Right lobe of liver (tissue), 6 donors: ENCODE data around the gene RPL19. TPM values are rescaled to one million over a fixed set of nuclear protein-coding genes. Genes with fewer than 3 reads are reported as not detected.

ENCODE experiments used
- ATAC-seq, 4 donors: fragments of 200-7000 bp; cut with Tn5 transposase; one replicate each; pipeline ENCODE4 v1.9.1; 2020; ENCODE audit warnings: mild to moderate bottlenecking in 4 of 4, moderate library complexity in 4 of 4
- DNase-seq, 3 donors: peaks; one replicate each; pipeline ENCODE4 v3.0.0-alpha.2; 2020
- H3K27ac ChIP-seq, 3 donors: fragments of 200-600 bp; one replicate each; pipeline ENCODE4 v1.8.0; 2022
- H3K27me3 ChIP-seq, 2 donors: fragments of 200-600 bp; one replicate each; pipeline ENCODE4 v1.8.0; 2022
- H3K36me3 ChIP-seq, 4 donors: fragments of 200-600 bp; sonication (generic) in 1 of 4; one replicate each; pipeline versions ENCODE4 v1.5.1 to v1.8.0; 2017 to 2022; ENCODE audit warnings: control low read depth in 1 of 4
- H3K4me1 ChIP-seq, 4 donors: fragments of 200-600 bp; sonication (generic) in 1 of 4; one replicate each; pipeline versions ENCODE4 v1.5.1 to v1.8.0; 2017 to 2022; ENCODE audit warnings: control low read depth in 1 of 4
- H3K4me3 ChIP-seq, 3 donors: fragments of 200-600 bp; one replicate each; pipeline ENCODE4 v1.8.0; 2022
- H3K9me3 ChIP-seq, 4 donors: fragments of 200-600 bp; sonication (generic) in 1 of 4; one replicate each; pipeline versions ENCODE4 v1.5.1 to v1.8.0; 2017 to 2022; ENCODE audit warnings: control low read depth in 1 of 4
- POLR2A ChIP-seq: fragments of 450-650 bp; IDR thresholded peaks from one replicate; pipeline ENCODE4 v1.6.1; 2017; ENCODE audit warnings: antibody characterized with exemption, mild to moderate bottlenecking
- WGBS: methylation state at CpG from one replicate; pipeline ENCODE4 v1.1.6; 2018; ENCODE audit warnings: low coverage, low lambda C conversion rate; ENCODE audit not compliant: insufficient coverage; ENCODE audit errors: missing lambda C conversion rate; 5-methylcytosine and 5-hydroxymethylcytosine counted together
- intact Hi-C, 2 donors: fragments of 100-400 bp; cut with DNase I; formaldehyde crosslinking; loops; one replicate each; pipeline versions ENCODE4 v1.11.2 to v1.14.1; 2022
- total RNA-seq, 6 experiments: library from RNA; depleted of rRNA in 2 of 6; stranded (reverse); fragments of >200 nt in 2 of 6; fragmentation: NEBNext Ultra II Directional in 3 of 6; extraction: Animal tissue kit (Norgen Biotek cat#: 25700) in 3 of 6; gene quantifications; one replicate each; pipeline versions ENCODE4 v1.1.0 to v1.2.4, GENCODE V29; 2016 to 2023
- TF ChIP-seq, protein P1 (sequence below), 4 donors: fragments of 200-600 bp in 3 of 4; fragments of 450-650 bp in 1 of 4; IDR thresholded peaks; one replicate each; pipeline versions ENCODE4 v1.5.1 to v1.8.0; 2016 to 2022; ENCODE audit warnings: antibody characterized with exemption in 4 of 4, mild to moderate bottlenecking in 2 of 4
- donor health status: DM: no; HTN: yes; CAD: no.
- donor health status: DM: no; HTN: no; CAD: no.
- donor health status: DM: no; HTN: no; CAD: no.
- donor health status: DM: no; HTN: yes; CAD: no.
- donor health status: DM: no; HTN: yes; CAD: no.

The RPL19 gene
- total RNA-seq, 6 experiments from 2014 or later: 537 to 1,327 (median 627) TPM

GRCh38 chr17:39218906-39219305 is 18.8 kb downstream of the RPL19 start:
- WGBS: 50% methylated on average over 3 of the region's 8 CpGs
- TF ChIP-seq, protein P1, sequence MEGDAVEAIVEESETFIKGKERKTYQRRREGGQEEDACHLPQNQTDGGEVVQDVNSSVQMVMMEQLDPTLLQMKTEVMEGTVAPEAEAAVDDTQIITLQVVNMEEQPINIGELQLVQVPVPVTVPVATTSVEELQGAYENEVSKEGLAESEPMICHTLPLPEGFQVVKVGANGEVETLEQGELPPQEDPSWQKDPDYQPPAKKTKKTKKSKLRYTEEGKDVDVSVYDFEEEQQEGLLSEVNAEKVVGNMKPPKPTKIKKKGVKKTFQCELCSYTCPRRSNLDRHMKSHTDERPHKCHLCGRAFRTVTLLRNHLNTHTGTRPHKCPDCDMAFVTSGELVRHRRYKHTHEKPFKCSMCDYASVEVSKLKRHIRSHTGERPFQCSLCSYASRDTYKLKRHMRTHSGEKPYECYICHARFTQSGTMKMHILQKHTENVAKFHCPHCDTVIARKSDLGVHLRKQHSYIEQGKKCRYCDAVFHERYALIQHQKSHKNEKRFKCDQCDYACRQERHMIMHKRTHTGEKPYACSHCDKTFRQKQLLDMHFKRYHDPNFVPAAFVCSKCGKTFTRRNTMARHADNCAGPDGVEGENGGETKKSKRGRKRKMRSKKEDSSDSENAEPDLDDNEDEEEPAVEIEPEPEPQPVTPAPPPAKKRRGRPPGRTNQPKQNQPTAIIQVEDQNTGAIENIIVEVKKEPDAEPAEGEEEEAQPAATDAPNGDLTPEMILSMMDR (IDR thresholded peaks at IDR 0.05): no peak
- TF ChIP-seq POLR2A: no peak
- H3K4me1 ChIP-seq: no peaks in the 10 kb centered on the region
- no peak for DNase-seq
- no peak overlapping the region for H3K27ac ChIP-seq
- H3K36me3 ChIP-seq: no peaks in the 10 kb centered on the region
- peaks cover 0 to 7% of the 10 kb centered on the region in 2 donors for H3K27me3 ChIP-seq
- H3K4me3 ChIP-seq: no peak overlapping the region
- intact Hi-C loops: no loop called here
- no peak for ATAC-seq
- H3K9me3 ChIP-seq: no peaks in the 10 kb centered on the region

GRCh38 chr17:39219647-39220154 is 19.6 kb downstream of the RPL19 start:
- 53% methylated on average over 4 of the region's 8 CpGs for WGBS
- DNase-seq: no peak
- TF ChIP-seq, protein P1 (IDR thresholded peaks at IDR 0.05): no peak
- no peak for TF ChIP-seq POLR2A
- H3K4me1 ChIP-seq: no peaks in the 10 kb centered on the region
- ATAC-seq: no peak
- H3K4me3 ChIP-seq: no peak overlapping the region
- intact Hi-C loops: no loop called here
- H3K27me3 ChIP-seq: peaks cover 0 to 7% of the 10 kb centered on the region in 2 donors
- no peak overlapping the region for H3K27ac ChIP-seq
- H3K9me3 ChIP-seq: no peaks in the 10 kb centered on the region
- H3K36me3 ChIP-seq: no peaks in the 10 kb centered on the region

DNA sequence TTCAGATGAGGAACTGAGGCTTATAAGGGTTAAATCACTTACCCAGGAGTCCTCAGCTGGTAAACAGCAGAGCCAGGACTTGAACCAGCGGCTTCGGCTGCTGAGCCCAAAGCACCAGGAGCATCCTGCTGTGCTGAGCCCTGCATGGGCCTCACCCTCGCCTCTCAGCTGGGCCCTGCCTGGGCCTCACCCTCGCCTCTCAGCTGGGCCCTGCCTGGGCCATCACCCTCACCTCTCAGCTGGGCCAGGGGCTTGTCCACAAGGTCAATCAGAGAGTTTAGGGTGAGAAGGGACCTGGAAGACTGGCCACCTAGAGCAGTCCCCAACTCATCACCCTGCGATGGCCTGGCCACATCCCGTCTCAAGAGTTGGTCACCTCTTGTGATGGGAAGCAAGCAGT is 21.5 kb downstream of the RPL19 start:
- Histone ChIP-seq H3K27ac (no peak overlapping the region), H3K9me3 (no peaks in the 10 kb centered on the region), H3K4me1 (peaks cover 0 to 7% (median 0%) of the 10 kb centered on the region in 4 donors), H3K27me3 (peaks cover 0 to 11% of the 10 kb centered on the region in 2 donors), H3K36me3 (no peaks in the 10 kb centered on the region), H3K4me3 (no peak overlapping the region)
- WGBS: no CpG with 5 or more reads among the region's 6 CpGs
- intact Hi-C loops: no loop called here
- ATAC-seq: no peak
- TF ChIP-seq POLR2A: no peak
- TF ChIP-seq, protein P1 (IDR thresholded peaks at IDR 0.05): no peak
- no peak for DNase-seq

DNA sequence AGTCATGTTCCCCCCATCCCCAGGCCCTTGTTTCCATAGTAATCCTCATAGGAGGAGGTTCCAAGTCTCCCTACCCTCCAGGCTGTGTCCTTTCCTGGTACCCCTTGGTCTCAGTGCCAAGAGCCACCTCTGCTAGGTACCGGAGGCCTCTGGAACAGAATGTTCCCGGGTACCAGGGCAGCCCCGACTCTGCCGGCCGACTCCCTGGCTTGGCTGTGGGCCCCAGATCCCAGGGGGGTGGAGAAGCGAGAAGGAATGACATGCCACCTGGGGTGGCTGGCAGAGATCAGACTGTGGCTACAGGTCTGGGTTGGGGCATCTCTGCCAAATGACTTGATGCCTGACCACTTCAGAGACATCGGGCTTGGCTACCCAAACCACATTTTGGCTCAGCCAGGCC is 22.1 kb downstream of the RPL19 start:
- Histone ChIP-seq H3K27ac (no peak overlapping the region), H3K4me1 (peaks cover 0 to 7% (median 0%) of the 10 kb centered on the region in 4 donors), H3K36me3 (no peaks in the 10 kb centered on the region), H3K4me3 (no peak overlapping the region), H3K9me3 (no peaks in the 10 kb centered on the region), H3K27me3 (peaks cover 0 to 10% of the 10 kb centered on the region in 2 donors)
- no CpG with 5 or more reads among the region's 7 CpGs for WGBS
- ATAC-seq (no peak), DNase-seq (no peak)
- intact Hi-C loops: no loop called here
- TF ChIP-seq POLR2A: no peak
- TF ChIP-seq, protein P1 (IDR thresholded peaks at IDR 0.05): no peak
